Esophagus squamous epithelium (tissue), 5 donors: ENCODE measurements around the gene C16orf74. TPM values are rescaled to one million over a fixed set of nuclear protein-coding genes. Genes with fewer than 3 reads are reported as not detected.

Source experiments
- DNase-seq: peaks from one replicate; lab custom pipeline; 2025; lab: John Stamatoyannopoulos, UW
- H3K27ac ChIP-seq, 4 donors: fragments of 200-600 bp; sonication (generic); one replicate each; pipeline ENCODE4 v1.5.1; 2016 to 2019; ENCODE audit warnings: mild to moderate bottlenecking in 1 of 4
- H3K27me3 ChIP-seq, 4 donors: fragments of 200-600 bp; sonication (generic); 1 replicate in 3 of 4; 2 replicates in 1 of 4; pipeline versions ENCODE4 v1.5.1 to v1.6.0; 2017 to 2021; ENCODE audit warnings: antibody characterized with exemption in 1 of 4
- H3K36me3 ChIP-seq, 3 donors: fragments of 200-600 bp; sonication (generic); one replicate each; pipeline ENCODE4 v1.5.1; 2016 to 2019
- H3K4me1 ChIP-seq, 3 donors: fragments of 200-600 bp; sonication (generic); one replicate each; pipeline ENCODE4 v1.5.1; 2017 to 2019
- H3K4me3 ChIP-seq, 4 donors: fragments of 200-600 bp; sonication (generic); 1 replicate in 3 of 4; 2 replicates in 1 of 4; pipeline ENCODE4 v1.5.1; 2016 to 2019; ENCODE audit warnings: mild to moderate bottlenecking in 2 of 4, moderate library complexity in 1 of 4
- H3K9me3 ChIP-seq, 3 donors: fragments of 200-600 bp; sonication (generic); one replicate each; pipeline ENCODE4 v1.5.1; 2016 to 2019
- POLR2A ChIP-seq, 4 donors: fragments of 450-650 bp; IDR thresholded peaks; one replicate each; pipeline ENCODE4 v1.6.1; 2017; ENCODE audit warnings: antibody characterized with exemption in 4 of 4, mild to moderate bottlenecking in 4 of 4, moderate library complexity in 3 of 4
- WGBS, 2 donors: methylation state at CpG; one replicate each; pipeline ENCODE4 v1.1.5; 2018; 5-methylcytosine and 5-hydroxymethylcytosine counted together
- intact Hi-C: fragments of 100-400 bp; cut with DNase I; formaldehyde crosslinking; loops from one replicate; pipeline ENCODE4 v1.15.0; 2022
- total RNA-seq, 4 donors: library from RNA; depleted of rRNA; stranded (reverse); fragments of >200 nt; gene quantifications; one replicate each; pipeline ENCODE4 v1.1.0, GENCODE V29; 2016
- TF ChIP-seq, protein P1 (sequence below), 6 experiments: fragments of 450-650 bp in 4 of 6; fragments of 200-600 bp in 2 of 6; sonication (generic) in 2 of 6; IDR thresholded peaks; one replicate each; pipeline ENCODE4 v1.5.1; 2016 to 2019; ENCODE audit warnings: antibody characterized with exemption in 6 of 6, mild to moderate bottlenecking in 4 of 6, moderate library complexity in 4 of 6
- donor health status: DM: yes; HTN: yes; CAD: no.

C16orf74 gene
- total RNA-seq, 4 donors from 2014 or later: 3.8 to 24.8 (median 6.4) TPM

GRCh38 chr16:85759136-85759535 lies 8.2 kb upstream of the C16orf74 start:
- Histone ChIP-seq H3K36me3 (no peaks in the 10 kb centered on the region), H3K4me1 (peaks cover 0 to 5% (median 0%) of the 10 kb centered on the region in 3 donors), H3K27me3 (peaks cover 0 to 56% (median 0%) of the 10 kb centered on the region in 4 donors), H3K27ac (no peak overlapping the region), H3K4me3 (no peak overlapping the region), H3K9me3 (no peaks in the 10 kb centered on the region)
- TF ChIP-seq, protein P1, sequence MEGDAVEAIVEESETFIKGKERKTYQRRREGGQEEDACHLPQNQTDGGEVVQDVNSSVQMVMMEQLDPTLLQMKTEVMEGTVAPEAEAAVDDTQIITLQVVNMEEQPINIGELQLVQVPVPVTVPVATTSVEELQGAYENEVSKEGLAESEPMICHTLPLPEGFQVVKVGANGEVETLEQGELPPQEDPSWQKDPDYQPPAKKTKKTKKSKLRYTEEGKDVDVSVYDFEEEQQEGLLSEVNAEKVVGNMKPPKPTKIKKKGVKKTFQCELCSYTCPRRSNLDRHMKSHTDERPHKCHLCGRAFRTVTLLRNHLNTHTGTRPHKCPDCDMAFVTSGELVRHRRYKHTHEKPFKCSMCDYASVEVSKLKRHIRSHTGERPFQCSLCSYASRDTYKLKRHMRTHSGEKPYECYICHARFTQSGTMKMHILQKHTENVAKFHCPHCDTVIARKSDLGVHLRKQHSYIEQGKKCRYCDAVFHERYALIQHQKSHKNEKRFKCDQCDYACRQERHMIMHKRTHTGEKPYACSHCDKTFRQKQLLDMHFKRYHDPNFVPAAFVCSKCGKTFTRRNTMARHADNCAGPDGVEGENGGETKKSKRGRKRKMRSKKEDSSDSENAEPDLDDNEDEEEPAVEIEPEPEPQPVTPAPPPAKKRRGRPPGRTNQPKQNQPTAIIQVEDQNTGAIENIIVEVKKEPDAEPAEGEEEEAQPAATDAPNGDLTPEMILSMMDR (IDR thresholded peaks at IDR 0.05): no peak
- TF ChIP-seq POLR2A (IDR thresholded peaks at IDR 0.05): no peak
- intact Hi-C loops: no loop called here
- no peak for DNase-seq
- WGBS, 2 donors: 65 to 69% methylated on average over 14 to 16 of the region's 16 CpGs

DNA sequence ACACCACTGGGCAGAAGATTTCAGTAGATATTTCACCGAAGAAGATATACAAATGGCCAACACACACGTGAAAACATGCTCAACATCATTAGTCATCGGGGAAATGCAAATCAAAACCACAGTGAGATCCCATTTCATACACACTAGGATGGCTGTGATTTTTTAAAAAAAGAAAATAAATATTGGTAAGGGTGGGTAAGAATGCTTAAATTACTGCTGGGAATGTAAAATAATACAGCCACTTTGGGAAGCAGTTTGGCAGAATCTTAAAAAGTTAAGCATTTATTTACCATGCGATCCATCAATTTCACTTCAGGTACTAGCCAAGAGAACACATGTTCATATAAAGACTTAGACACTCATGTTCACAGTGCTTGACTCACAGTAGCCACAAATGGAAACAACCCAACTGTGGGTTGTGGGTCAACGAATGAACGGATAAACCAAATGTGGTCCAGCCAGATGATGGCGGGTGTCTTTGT lies 6.5 kb upstream of the C16orf74 start:
- no peak for TF ChIP-seq POLR2A (IDR thresholded peaks at IDR 0.05)
- TF ChIP-seq, protein P1 (IDR thresholded peaks at IDR 0.05): no peak
- H3K9me3 ChIP-seq: no peaks in the 10 kb centered on the region
- H3K4me1 ChIP-seq: peaks cover 5 to 23% (median 11%) of the 10 kb centered on the region in 3 donors
- H3K27me3 ChIP-seq: peaks cover 0 to 43% (median 0%) of the 10 kb centered on the region in 4 donors
- 30 to 49% methylated on average over 7 of the region's 7 CpGs for WGBS, 2 donors
- intact Hi-C loops: no loop called here
- no peak for DNase-seq
- no peak overlapping the region for H3K4me3 ChIP-seq
- H3K27ac ChIP-seq: peak overlapping the region in 1 of 4 donors; percentile 36
- no peaks in the 10 kb centered on the region for H3K36me3 ChIP-seq

DNA sequence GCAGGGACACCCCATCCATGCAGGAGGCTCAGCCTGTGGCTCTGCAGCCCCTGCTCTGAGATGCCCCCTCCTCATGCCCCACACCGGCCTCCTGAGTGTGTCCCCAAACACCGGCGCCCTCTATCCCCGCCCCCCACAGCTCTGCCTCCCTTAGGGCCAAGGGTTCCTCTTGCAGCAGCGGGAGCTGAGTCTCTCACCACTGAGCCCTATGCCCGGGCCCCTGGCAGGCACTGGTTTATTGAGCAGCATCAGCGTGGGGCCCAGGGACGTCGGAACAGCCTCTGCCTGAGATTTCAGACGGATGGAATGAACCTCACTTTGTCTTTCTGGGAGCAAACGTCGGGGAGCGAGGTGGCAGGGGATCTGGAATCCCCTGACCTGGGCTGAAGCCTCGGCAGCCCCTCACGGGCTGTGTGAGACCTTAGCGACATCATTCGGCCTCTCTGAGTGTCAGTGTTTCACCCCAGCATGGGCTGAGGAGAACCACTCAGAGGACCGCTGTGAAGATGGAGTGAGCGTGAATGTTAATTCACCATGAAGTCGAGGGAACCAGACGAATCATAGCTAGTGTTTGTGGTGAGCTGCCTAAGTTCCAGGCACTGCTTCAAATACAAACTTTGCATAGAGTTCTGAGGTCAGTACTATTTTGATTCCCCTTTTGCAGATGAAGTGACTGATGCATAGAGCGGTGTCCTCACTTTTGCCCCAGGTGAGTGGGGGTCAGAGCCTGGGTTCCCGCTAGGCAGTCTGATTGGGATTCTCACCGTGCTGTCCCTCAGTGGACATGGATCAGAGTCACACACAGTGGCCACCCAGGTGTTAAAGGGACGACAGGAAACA lies 5.3 kb upstream of the C16orf74 start:
- peak overlapping the region in 1 of 4 donors; percentile 57 for H3K27ac ChIP-seq

DNA sequence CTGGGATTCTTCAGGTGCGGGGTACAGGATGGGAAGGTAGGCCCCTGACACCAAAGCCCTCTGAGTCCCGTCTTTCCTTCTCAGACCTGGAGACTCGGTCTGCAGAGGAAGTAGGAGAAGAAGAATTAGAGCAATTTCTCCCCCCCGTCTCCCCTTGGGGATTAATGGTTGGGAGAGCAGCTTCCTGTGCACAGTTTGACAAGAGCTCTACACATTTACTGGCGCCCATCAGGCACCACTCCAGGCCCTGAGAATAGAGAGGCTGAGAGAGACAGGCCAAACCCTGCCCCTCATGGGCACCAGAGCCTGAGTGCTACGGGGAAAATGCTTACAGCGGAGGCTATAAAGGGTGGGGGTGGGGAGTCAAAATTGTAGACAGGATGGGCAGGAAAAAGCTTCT lies 3.5 kb upstream of the C16orf74 start:
- H3K9me3 ChIP-seq: no peaks in the 10 kb centered on the region
- TF ChIP-seq, protein P1 (IDR thresholded peaks at IDR 0.05): no peak
- TF ChIP-seq POLR2A (IDR thresholded peaks at IDR 0.05): no peak
- H3K27ac ChIP-seq: peak overlapping the region in 1 of 4 donors; percentile 9
- no peaks in the 10 kb centered on the region for H3K36me3 ChIP-seq
- no peak for DNase-seq
- WGBS, 2 donors: 43 to 63% methylated on average over 4 to 5 of the region's 7 CpGs
- peaks cover 32 to 51% (median 35%) of the 10 kb centered on the region in 3 donors for H3K4me1 ChIP-seq
- H3K4me3 ChIP-seq: no peak overlapping the region
- intact Hi-C loops: no loop called here
- H3K27me3 ChIP-seq: peaks cover 0 to 43% (median 0%) of the 10 kb centered on the region in 4 donors

More for the DNA sequence above, 5.3 kb upstream of the C16orf74 start:
- Histone ChIP-seq H3K9me3 (no peaks in the 10 kb centered on the region), H3K36me3 (no peaks in the 10 kb centered on the region), H3K4me1 (peaks cover 18 to 35% (median 23%) of the 10 kb centered on the region in 3 donors), H3K27me3 (peaks cover 0 to 43% (median 0%) of the 10 kb centered on the region in 4 donors), H3K4me3 (no peak overlapping the region)
- intact Hi-C loops: no loop called here
- TF ChIP-seq, protein P1 (IDR thresholded peaks at IDR 0.05): no peak
- TF ChIP-seq POLR2A (IDR thresholded peaks at IDR 0.05): peak in 1 of 4 donors; percentile 32
- 58 to 69% methylated on average over 10 to 11 of the region's 25 CpGs for WGBS, 2 donors
- no peak for DNase-seq

DNA sequence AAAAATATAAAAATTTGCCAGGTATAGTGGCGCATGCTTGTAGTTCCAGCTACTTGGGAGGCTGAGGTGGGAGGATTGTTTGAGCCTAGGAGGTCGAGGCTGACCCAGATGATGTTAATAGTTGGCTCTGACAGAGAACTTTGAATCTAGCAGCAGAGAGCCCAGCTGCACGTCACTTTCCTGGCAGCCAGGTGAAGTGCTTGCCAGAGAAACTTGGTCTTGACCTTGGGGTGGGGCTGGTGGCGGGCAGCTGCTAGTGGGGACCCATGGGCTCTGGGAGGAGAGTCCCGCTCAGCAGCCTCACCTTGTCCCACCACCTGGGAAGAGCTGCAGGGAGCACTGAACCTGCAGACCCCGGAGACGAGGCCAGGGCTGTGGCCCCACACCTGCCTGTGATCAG lies 3.1 kb upstream of the C16orf74 start:
- no peak overlapping the region for H3K4me3 ChIP-seq
- no peak for TF ChIP-seq POLR2A (IDR thresholded peaks at IDR 0.05)
- TF ChIP-seq, protein P1 (IDR thresholded peaks at IDR 0.05): no peak
- H3K4me1 ChIP-seq: peaks cover 32 to 54% (median 35%) of the 10 kb centered on the region in 3 donors
- intact Hi-C loops: no loop called here
- no peaks in the 10 kb centered on the region for H3K9me3 ChIP-seq
- H3K36me3 ChIP-seq: no peaks in the 10 kb centered on the region
- no peak for DNase-seq
- H3K27me3 ChIP-seq: peaks cover 0 to 41% (median 0%) of the 10 kb centered on the region in 4 donors
- WGBS, 2 donors: 66 to 77% methylated on average over 3 to 6 of the region's 7 CpGs
- H3K27ac ChIP-seq: no peak overlapping the region
